Fibroblast of gingiva (primary cell): ENCODE measurements around the gene ULBP2.
"Not testable (repeated sequence)": the region's sequence is repeated elsewhere in the genome, so short reads cannot be mapped to it uniquely, and the experiment has no call there.

Experiments used
- DNase-seq: peaks from one replicate; pipeline ENCODE4 v3.0.0-alpha.2; 2011; ENCODE audit warnings: low read depth

The ULBP2 gene

DNA sequence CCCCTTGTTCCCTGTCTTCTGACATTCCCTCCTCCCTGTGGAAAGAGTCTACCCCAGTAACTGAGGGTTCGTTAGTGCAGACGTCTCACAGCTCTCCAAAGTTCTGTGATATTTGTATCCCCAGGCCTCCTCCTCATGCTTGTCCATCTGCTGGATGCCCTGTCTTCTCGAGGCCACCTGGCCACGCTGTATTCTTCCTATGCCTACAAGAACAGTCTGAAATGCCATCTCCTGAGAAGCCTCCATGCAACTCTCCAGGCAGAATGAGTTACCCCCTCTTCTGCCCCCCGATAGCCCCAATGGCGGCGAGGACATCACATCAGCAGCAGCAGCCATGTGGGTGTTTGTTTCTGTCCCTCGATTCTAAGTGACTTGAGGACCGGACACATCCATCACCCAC, 9.3 kb downstream of the ULBP2 start:
- DNase-seq = no peak

DNA sequence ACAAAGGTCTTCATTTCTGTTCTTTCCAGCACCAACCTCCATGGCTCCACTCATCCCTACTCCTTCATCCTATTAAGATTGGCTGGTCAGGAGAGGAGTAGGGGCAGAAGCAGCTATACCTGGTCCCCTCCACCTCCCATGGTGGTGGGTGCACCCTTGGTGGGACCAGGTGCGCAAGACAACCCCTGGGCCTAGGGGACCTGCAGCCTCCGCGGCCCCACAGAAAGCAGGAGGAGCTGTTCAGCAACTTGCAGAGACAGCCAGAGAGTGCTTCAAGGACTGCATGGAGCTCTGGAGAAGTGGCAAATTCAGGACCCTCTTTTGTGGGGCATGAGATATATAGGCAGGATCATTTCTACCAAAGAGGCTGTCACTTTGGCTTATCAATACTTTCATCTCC, 9.8 kb downstream of the ULBP2 start:
- DNase-seq = no peak

DNA sequence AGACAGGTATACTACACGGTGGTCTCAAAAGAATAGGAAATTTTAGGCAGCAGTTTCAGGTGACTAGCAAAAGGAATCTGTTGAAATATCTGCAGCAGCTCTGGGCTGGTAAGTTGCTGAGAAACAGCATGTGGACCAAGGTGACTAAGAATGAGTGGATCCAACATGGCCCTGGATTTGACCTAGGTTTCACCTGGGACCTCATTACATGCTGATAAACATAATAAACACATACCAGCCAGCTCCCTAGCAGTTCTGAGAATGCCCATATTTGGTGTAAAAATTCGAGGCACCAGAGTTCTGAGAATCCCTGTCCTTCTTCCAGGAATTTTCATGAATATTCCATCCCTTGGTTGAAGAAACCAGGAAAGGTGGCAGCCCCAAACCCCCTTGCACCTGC, 11.6 kb downstream of the ULBP2 start:
- not testable (repeated sequence) for DNase-seq

DNA sequence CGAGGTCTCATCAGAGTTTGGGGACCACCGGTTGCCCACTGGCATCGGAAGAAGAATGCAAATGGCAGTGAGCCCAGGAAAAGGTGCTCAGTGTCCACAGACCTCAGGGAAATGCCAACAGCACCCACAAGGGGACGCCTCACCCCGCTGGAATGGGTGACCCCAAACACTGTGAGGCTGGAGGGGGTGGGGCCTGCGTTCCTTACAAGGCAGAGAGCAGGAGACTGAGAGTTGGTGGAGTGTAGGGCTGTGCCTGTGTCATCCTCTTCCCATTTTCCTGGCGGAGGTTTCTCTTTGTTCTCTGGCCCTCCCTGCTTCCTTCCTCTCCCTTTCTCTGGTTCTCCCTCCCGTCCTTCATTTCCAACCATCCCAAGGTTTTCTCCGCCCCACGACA, 12.1 kb downstream of the ULBP2 start:
- DNase-seq = not testable (repeated sequence)

DNA sequence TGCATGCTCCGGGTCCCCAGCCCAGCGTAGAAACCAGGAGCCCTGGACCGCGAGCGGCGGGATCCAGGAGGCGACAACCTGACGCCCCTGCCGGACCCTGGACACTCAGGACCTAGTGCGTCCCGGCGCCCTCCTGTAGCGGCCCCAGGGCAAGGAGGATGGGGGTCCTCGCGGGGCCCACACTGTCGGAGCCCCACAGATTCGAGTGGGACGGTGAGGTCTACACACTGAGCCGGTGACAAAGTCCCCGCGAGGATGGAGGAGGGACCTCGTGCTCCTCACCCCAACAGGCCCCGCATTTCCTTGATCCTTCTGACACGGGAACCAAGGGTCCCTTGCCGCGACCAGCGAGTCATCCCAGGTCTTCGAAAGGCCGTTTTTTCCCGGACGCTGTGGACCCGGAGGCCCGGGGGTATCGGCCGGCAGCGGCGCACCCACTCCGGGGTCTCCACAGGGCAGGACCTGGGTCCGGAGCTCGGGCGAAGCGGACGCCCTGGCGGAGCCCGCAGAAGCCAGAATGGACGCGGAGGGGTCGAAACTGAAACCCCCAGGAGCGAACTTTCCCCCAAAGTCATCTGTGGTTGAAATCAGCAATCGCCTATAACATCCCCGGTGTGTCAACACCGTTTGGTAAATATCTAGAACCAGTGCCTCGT, 12.6 kb downstream of the ULBP2 start:
- not testable (repeated sequence) for DNase-seq

DNA sequence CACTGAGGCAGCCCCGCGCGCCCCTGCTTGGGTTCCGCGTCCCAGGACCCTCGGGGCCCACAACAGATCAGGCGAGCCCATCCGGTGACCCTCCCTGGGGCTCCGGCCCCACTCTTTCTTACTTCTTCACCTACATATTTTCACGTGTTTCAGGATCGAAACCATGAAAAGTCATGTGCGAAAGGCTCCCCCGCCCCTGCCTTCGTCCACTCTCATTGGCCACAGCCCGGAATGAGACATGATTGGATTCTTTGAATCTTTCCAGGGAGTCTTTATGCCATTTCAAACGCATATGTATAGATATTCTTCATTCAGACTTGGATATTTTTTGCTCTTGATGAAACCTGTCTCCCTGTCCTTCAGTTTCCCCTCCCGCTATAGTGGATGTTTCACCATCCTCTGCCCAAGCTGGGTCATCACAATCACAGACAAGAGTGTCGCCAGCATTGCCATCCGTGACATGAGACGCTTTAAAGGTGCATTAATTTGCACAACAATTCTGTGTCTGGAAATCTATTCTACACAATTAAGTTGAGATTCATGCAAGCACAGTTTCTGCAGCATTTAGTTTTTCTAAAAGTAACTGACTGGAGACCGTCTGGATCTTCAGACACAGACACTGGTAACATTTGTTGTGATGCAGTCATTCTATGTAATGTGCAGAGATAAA, 13.3 kb downstream of the ULBP2 start:
- DNase-seq = not testable (repeated sequence)

DNA sequence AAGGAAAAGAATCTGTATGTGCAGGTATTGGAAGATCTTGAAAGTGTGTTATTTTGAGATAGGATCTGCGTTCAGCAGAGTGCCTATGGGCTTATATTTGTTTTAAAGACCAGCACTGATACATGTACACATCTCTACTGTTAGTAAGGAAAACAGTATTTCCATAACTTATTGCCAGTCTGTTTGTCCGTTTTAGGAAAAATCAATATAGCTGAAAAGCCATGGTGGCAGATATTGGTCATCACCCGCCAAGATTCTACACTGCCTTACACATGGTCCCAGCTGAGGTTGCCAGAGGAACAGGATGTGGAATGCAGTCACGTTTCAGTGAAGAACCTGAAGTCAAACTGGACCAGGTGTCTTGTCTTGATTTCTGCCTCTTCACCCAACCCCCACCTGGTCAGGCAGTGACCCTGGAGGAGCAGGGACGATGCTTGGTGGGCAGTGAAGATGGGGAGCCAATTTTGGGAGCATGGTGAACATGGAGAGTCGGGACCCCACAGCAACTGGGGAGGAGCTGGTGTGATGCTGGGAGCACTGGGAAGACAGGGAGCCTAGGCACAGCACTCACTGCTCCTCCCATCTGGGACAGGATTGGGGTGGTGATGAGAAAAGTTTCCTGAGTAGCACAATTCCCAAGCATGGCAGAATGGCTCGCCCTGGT, 14.0 kb downstream of the ULBP2 start:
- DNase-seq = not testable (repeated sequence)

DNA sequence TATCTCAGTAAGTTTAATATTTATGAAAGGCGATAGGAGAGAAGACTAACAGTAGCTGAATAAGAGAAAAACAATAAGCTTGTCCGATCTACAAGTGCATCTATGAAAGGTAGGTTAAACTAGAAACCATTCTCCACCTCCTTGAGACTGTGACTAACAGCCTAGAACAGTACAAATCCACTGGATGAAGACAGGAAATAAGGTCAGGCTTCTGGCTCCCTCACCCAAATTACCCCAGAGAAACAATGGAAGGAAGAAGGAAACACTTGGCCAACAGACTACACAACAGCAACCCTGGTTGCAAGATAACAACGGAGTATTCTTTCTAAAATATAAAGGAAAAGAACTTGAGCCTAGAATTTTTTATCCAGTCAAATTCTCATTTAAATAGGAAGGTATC, 16.3 kb downstream of the ULBP2 start:
- DNase-seq = not testable (repeated sequence)

DNA sequence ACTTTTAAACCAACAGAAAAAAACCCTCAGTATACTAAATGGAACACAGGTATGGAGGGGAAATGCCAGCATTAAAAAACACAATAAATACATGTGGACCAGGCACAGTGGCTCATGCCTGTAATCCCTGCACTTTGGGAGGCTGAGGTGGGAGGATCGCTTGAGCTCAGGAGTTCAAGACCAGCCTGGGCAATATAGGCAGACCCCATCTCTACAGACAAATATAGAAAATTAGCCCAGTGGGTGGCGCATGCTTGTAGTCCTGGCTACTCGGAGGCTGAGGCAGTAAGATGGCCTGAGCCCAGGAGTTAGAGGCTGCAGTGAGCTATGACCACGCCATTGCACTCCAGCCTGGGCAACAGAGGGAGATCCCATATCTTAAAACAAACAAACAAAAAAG, 18.0 kb downstream of the ULBP2 start:
- not testable (repeated sequence) for DNase-seq

DNA sequence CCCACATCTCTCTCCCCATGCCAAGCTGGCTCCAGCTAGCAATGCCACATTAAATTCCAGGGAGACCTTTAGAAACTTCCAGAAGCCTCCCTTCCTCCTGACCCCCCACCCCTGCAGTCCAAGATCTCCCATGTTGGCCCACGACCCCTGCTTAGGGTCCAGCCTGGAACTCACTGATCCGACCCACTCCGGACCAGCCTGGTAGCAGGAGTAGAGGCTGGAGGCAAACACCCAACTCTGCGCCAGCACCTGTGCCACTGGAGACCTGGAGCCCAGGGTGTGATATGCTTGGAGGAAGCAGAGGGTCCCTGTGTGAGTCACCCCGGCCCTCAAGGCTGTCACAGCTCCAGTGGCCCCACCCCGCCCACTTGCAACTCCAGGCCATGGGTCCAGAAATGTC, 18.7 kb downstream of the ULBP2 start:
- DNase-seq = no peak

DNA sequence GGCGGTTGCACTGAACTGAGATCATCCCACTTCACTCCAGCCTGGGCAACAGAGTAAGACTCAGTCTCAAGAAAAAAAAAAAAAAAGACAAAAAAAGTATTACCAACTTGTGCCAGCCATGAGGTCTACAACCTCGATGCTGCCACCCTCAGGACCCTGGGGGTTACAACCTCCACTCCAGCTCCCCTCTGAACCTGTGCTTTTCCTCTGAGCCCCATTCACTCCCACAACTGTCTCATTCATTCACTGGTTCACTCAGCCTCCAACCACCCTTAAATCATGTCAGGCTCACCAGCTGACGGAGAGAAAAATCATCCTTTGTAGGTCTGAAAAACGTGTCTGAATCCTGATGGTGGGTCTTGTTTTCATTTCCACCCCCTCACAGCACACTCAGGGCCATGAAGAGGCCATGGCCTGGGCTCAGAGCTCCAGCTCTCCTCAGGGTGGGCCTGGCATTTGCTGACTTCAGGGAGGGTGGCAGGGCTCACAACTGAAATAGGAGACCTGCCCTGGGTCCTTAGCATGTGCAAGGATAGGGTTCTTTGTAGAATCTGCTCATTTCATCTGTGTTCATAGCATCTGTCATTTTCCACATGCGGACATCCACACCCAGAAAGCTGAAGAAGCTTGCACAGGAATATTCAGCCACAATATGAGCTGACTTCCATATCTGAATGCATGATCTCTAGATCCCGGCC, 20.1 kb downstream of the ULBP2 start:
- DNase-seq = peak; percentile 17

DNA sequence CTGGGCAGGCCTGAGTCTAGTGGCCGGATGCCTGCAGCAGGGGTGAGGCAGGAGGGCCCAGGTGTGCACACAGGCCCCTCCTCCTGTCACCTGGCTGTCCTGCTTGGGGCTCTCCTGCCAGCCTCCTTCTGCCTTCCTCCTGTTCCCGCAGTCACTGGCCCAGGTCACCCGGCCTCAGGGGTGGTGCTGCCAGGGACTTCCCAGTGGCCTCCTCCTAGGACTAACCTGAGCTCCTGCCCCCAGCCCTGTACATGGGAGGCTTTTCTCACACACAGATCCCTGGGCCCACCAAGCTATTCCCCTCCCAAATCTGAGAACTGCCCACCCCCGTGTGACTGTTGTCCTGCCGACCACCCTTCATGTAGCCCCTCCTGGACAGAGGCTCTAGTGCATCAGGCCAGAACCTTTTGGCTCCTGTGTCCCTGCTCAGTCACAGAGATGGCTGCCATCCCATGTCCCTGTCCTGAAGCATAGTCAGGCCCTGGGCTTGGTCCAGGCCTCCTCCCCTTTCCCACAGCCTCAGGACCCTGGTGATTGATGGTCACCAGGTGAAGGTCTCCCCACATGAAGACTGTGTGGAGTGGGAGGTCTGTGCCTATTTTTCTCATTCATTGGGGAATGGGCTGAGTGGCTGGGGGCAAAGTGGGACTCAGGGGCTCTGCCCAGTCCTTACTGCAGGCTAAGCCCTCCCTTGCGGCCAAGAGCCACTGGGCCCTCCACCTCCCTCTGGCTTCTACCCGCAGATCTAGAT, 20.8 kb downstream of the ULBP2 start:
- DNase-seq = no peak

DNA sequence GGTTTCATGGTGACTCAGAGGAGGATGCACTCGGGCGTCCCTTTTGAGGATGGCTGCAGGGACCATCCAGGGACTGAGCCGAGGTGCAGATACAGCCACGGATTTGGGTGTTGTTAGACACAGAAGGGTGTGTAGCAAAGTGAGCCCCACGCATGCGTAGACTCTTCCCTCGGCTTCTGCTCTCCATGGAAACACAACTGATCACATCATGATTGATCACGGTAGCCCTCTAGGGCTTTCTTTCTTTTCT, 21.3 kb downstream of the ULBP2 start:
- DNase-seq = peak; percentile 44

DNA sequence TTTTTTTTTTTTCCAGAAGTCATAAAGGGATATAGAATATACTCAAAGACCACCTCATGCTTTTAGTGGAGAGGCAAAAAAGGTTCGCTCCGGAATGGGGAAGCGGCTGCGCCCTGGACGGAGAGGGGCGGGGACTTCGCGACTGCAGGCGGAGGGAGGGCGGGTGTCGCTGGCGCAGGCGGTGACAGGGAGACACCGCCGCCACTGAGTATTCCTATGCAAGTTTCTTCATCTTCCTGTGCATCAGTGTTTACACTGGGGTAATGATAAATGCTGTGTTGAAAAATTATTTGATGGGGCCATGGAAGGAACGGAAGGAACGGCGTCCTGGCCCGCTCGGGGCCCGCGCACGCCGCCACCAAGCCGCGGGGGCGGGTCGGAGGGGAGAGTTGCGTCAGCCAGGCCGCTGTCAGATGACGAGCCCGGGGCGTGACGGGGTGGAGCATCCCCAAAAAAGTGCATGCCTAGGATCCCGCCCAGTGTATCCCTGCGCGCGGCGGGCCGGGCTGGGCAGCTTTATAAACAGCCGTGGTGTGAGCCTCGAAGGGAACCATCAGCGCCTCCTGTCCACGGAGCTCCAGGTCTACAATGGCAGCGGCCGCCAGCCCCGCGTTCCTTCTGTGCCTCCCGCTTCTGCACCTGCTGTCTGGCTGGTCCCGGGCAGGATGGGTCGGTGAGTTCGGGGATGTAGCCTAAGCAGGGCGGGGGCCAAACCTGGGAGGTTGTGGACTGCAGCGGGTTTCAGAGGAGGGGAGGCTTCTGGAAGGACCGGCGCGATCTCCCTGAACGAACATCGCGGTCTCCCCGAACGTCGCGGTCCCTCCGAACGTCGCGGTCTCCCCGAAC, 21.9 kb downstream of the ULBP2 start, which contains the start of gene ULBP1:
Gene ULBP1 (plus strand): TSS at position 482 of the 846 bp plus-strand sequence. CDS start 107 bp downstream, at position 589.
- DNase-seq = peak; percentile 95

DNA sequence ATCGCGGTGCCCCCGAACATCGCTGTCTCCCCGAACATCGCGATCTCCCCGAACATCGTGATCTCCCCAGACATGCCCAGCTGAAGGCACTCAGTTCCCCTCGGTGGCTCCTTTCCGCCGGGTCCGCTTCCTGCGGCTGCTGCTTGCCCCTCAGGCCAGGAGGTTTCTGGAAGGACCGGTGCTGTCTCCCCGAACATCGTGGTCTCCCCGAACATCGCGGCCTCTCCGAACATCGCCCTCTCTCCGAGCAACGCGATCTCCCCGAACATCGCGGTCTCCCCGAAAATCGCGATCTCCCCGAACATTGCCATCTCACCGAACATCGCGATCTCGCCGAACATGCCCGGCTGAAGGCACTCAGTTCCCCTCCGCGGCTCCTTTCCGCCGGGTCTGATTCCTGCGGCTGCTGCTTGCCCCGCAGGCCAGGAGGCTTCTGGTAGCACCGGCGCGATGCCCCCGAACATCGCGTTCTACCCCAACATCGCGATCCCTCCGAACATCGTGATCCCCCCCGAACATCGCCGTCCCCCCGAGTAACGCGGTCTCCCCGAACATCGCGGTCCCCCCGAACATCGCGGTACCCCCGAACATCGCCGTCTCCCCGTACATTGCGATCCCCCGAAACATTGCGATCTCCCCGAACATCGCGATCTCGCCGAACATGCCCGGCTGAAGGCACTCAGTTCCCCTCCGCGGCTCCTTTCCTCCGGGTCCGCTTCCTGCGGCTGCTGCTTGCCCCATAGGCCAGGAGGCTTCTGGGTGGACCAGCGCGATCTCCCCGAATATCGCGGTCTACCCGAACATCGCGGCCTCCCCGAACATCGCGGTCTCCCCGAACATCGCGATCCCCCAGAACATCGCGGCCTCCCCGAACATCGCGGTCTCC, 22.7 kb downstream of the ULBP2 start:
- DNase-seq = peak; percentile 29

DNA sequence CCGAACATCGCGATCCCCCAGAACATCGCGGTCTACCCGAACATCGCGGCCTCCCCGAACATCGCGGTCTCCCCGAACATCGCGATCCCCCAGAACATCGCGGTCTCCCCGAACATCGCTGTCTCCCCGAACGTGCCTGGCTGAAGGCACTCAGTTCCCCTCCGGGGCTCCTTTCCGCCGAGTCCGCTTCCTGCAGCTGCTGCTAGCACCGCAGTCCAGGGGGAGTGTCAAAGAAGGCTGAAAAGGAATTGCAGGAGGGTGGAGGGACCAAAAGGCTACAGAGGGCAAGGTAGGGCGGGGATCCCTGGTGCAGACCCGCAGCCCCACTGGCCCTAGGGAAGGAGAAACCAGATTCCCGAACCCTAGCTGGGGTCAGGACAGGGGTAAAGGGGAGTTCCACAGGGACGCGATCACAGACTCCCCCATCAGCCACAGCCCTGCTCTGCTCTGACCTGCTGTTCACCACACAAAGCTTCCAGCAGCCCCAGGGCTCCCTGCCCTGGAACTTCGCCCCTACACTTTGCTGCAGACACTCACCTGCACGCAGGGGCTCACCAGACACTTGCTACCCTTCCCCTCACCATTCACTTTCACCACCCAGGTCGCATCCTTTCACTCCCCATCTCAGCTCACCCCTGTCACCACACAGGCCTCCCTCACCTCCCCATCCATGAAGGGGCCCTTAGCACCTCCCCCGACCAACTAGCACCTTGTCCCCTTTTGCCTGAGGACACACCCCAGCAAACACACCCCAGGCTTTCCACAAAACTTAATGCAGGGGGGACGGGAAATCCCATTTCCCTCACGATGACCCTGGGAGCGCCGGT, 23.6 kb downstream of the ULBP2 start:
- no peak for DNase-seq

DNA sequence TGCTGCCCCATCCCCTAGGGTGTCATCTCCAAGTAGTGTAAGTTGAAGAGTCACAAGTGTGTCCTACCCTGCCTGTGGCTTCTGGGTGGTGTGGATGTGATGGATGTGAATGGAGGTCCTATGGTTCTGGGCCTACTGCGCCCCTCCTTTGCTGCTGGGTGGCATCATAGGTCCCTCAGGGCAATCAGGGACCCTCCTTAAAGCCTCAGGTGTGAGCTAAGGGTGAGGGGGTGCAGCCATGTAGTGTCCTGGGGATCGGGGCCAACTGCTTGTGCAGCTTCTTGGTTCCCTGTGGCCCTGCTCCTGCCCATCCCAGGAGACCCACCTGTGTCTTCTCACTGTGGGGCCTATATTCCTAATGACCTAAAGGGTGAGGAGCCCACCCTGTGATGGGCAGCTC, 24.5 kb downstream of the ULBP2 start:
- not testable (repeated sequence) for DNase-seq

DNA sequence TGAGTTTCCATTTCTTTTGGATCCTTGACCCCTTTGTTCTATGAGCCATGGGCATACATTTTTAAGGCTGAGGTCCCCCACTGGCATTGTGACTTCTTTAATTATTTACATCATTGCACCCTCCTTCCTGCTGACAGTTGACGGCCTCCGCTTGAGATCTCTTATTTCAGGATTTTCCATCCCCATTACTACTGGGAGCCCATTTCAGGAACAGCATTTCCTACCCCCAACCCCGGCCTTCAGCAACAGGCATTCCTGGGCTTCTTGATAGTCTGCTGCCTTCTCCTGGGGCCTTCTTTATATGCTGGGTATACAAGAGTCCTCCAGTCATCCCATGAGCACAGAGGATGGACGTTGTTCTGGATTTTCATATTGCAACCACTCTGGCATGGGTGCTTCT, 25.8 kb downstream of the ULBP2 start:
- no peak for DNase-seq

DNA sequence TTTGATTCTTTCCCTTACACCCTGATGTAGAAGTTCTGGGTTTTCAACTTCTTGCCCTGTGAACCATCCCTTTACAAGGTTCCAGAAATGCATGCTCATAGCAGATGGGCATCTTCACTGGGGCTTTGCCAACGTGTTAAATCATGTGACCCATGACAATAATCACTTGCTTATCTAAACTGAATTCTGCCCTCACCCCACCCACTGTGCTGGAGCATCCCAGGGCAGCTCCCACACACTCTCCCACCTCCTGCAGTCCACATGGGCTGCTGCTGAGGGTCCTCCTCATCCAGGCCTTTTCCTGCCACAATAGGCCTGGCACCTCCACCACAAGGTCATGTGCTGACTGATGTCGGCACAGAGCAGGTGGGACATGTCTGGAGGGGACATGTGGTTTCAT, 26.2 kb downstream of the ULBP2 start:
- not testable (repeated sequence) for DNase-seq
